ENCODE results near the gene ITFG2.
"Not testable (repeated sequence)": the region's sequence is repeated elsewhere in the genome, so short reads cannot be mapped to it uniquely, and the experiment has no call there.

Gene ITFG2

GRCh38 chr12:2832550-2833127, 20.2 kb downstream of the ITFG2 start:
- no peak for DNase-seq

DNA sequence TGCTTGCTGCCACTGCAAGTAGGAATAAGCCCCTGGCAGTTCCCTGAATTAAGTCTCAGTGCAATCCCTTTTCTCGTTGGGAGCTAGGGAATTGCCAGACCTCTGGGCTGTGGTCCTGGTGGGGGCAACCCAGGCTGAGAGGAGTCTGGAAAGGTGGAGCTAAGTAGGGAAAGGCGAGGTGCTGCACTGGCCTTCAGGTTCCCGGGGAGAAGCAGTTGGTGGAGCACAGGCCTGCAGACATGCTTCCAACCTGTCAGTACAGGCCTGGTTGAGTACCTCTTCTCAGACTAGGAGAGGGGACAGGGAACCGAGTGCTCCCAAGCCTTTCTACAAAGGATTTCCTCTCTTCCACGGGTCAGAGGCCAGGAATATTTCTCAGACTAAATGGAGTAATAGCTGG, 20.9 kb downstream of the ITFG2 start:
- DNase-seq: no peak

- DNase-seq: no peak
These were observed 21.3 kb downstream of the ITFG2 start for GRCh38 chr12:2833810-2834209.

DNA sequence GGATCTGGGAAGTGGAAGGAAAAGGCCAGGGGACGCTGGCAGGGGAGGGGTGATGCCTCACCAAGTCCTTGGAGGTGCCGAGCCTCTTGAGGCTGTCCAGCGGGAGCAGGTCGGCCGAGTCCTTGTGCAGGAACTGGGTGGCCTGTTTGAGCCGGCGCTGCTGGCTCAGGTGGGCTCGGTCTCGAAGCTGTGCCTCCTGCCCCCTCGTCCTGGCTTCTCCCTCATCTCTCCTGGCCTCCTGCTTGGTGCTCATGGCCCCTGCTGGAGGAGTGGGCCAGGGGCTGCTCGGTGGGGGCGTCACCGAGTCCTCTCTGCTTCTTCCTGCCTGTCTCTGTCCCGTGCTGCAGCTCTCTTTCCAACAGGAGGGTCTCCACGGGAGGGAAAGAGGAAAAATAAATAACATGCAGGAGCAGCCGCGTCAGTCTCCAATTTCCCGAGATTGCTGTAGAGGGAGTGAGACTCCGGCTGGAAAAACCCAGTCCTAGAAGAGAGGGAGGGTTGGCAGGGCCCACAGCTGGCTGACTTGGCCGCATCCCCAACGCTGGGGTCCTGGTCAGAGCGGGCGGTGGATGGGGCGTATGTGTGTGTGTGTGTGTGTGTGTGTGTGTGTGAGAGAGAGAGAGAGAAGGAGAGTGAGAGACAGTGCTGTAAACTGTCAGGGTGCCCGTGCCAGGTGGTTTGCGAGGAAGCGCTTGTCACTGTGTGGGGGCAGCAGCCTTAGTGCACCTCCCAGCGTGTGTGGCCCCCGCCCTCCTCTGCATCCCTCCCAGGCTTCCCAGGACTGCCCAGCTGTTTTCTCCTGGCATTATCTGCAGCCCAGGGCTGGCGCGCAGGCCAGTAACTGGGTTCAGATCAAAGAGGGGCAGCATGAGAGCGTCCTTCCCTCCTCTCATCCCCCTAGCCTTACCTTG, 22.4 kb downstream of the ITFG2 start, which contains the start of gene NRIP2:
NRIP2 (minus strand) TSS at position 455 of the 911 bp plus-strand sequence; CDS start at position 403, 52 bp downstream.
- no peak for DNase-seq

DNA sequence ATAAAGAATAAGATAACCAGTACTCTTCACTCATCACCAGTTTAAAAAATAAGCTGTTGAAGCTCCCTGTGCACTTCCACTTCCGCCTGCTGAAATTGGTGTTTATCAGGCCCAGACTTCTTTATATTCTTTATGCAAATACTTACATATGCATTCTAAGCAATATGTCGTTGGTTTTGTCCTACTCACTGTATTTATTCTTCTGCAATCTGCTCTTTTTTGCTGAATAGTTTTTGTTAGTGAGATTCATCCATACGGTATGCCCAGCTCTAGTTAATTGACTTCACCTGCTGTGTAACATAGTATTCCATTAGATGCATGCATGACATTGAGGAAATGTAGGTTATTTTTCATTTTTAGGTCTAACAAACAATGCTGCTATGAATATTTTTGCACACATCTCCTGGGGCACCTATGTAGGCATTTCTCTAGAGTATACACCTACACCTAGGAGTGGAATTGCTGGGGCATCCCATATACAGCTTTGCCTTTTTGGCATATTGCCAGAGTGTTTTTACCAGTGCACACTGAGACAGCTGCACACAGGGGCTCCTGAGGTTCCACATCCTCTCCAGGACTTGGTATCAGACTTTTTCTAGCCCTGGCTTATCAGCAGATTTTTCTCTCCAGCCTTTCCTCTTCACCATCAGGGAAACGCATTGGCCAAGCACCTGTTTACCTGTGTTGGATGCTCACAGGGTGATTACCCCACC, 23.4 kb downstream of the ITFG2 start:
- no peak for DNase-seq

DNA sequence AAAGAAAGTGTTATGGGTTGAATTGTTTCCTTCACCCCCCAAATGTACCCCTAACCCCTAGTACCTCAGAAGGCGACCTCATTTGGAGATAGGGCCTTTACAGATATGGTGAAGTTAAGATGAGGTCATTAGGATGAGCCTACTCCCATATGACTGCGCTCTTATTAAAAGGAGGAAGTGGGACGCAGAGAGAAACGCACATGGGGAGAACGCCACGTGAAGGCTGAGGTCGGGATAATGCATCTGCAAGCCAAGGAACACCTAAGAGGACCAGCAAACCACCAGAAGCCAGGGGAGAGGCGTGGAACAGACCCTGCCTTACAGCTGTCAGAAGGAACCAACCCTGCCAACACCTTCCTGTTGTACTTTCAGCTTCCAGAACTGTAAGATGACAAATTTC, 24.1 kb downstream of the ITFG2 start:
- no peak for DNase-seq

GRCh38 chr12:2841056-2841650, 28.7 kb downstream of the ITFG2 start:
- no peak for DNase-seq

GRCh38 chr12:2842948-2843347, 30.5 kb downstream of the ITFG2 start:
- DNase-seq: no peak

GRCh38 chr12:2844786-2845185, 32.3 kb downstream of the ITFG2 start:
- DNase-seq: no peak

DNA sequence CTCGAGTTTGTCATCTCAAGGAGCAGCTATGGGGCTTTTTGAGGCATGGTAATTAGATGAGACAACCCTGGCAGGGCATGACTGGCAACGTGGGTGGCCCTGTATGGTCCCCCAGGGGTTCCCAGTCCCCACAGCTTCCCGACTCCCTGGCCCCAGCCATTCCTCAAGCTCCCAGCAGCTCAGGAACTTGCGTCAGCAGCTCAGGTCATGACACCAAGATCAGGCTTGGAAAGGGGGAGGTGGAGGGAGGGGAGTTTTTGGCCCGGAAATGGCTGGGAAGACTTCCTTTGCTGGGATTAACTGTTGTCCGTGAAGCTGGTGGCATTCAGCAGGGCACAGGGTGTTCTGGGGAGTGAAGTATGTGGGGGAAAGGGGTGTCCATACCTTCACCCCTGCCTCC, 32.8 kb downstream of the ITFG2 start:
- no peak for DNase-seq

DNA sequence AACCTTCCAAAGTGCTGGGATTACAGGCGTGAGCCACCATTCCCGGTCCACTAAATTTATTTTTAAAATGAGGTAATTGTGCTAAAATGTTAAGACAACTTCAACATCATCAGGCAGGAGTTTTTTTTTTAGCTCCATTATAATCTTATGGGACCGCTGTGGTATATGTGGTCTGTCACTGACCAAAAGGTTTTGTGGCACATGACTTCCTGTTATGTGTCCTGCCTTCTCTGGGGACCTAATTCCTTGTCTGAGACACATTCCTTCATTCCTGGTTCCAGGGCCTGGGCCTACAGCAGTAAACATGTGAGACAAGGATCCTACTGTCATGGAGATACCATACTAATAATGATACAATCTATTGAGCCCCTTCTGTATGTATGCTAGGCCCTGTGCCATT, 39.5 kb downstream of the ITFG2 start:
- no peak for DNase-seq

DNA sequence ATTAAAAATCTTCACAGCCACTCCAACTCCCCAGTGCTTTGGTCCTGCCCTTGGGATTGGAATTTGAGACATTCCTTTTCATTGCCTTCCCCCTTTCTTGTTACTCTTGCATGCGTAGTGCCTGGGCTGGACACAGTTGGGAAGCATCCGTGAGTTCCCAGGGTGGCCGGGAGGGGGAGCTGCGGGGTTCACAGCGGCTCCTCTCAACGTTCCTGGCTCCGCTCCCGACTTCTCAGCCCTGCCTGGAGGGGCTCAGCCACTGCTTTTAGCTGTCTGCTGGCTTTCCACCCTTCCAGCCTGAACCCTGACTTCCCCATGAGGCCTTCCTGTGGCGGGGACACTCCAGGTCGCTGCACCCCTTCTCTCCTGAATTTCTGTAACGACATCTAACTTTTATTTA, 41.2 kb downstream of the ITFG2 start:
- peak in 1 of 2 donors; percentile 28 for DNase-seq

- no peak for DNase-seq
These were observed 42.4 kb downstream of the ITFG2 start for GRCh38 chr12:2854669-2855453.

DNA sequence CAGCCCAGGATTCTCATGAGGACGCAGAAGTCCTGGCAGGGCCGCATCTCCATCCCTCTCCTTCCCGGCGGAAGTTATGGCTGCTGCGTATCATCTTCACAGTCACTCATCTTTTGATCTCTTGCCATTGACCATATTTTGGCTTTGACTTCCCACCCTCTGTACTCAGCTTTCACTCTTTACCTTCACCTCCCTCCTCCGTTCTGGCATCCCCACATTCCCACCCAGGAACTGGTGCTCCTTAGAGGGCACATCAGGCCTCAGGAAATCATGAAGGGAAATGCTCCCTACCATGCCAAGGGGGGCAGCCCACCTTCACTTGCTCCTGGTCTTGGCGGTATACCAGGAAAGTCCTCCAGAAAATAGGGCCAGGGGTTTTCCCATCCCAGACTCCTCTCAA, 43.1 kb downstream of the ITFG2 start:
- no peak for DNase-seq

- DNase-seq: no peak
These were observed 43.6 kb downstream of the ITFG2 start for GRCh38 chr12:2856051-2856450.

DNA sequence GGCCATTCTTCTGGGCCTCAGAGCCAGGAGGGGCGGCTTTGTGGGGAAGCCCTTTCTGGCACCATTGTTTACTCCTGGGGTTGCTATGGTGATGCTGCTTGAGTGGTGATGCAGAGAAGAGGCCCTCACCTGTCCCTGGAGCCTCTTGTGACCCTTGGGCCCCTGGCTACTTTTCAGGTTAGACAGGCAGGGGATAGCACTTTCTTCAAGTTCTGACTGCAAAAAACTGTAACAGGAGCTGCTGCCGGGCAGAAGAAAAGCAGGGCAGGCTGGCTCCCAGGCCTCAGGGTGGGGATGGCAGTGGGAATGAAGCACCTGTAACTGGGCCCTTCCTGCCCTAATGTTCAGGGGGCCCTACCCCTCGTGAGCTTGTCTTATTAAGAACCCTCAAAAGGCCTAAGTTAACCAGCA, 44.6 kb downstream of the ITFG2 start, which contains the start of gene TEX52:
TEX52 (minus strand) TSS at position 19 of the 411 bp plus-strand sequence; CDS start at position 6, 13 bp downstream.
- DNase-seq: no peak

GRCh38 chr12:2857576-2857975, 45.1 kb downstream of the ITFG2 start:
- no peak for DNase-seq

- no peak for DNase-seq
These were observed 45.9 kb downstream of the ITFG2 start for GRCh38 chr12:2858334-2858733.

DNA sequence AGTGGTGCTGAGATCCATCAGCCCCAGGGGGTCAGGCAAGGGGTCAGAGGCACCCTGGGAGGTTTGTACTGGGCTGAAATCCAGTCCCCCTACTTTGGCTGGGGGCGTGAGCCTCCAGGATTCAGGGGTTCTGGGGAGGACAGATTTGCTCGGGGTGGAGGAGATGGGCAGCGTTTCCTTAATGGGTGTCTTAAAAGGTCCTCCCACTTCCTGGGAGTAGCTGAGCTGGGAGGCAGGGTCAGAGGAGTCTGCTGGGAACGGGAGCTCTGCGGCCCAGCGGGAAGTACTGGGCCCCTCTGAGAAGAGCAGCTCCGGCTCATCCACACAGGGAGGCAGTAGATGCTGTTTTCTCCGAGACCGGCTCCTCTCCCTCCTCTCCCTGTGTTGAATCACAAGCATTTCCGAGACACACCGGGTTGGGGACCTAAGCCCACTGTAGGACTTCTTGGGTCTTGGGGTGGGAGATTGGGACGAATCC, 46.5 kb downstream of the ITFG2 start:
- no peak for DNase-seq

GRCh38 chr12:2860170-2860569, 47.7 kb downstream of the ITFG2 start:
- DNase-seq: no peak

GRCh38 chr12:2862876-2863275, 50.4 kb downstream of the ITFG2 start:
- DNase-seq: no peak

- not testable (repeated sequence) for DNase-seq
These were observed 50.9 kb downstream of the ITFG2 start for GRCh38 chr12:2863402-2863801.
